ENCODE measurements around the gene CLDN6. TPM values are rescaled to one million over a fixed set of nuclear protein-coding genes. Genes with fewer than 3 reads are reported as not detected.
A peak's percentile ranks its signal among the peaks of the same experiment; 100 is the strongest.
"Not testable (repeated sequence)": the region's sequence is repeated elsewhere in the genome, so short reads cannot be mapped to it uniquely, and the experiment has no call there.

CLDN6 gene
- total and polyA plus RNA-seq, 7 experiments from 2014 or later: not detected

- Histone ChIP-seq H3K4me1 (ENCODE audit: control insufficient read depth in 2 of 2, insufficient read depth in 2 of 2, low read length in 2 of 2) (peaks cover 25 to 46% of the 10 kb centered on the region in 2 donors), H3K9me3 (ENCODE audit: control insufficient read depth in 2 of 3, low read length in 3 of 3) (no peaks in the 10 kb centered on the region), H3K27me3 (ENCODE audit: control insufficient read depth in 2 of 2, insufficient read depth in 2 of 2, low read length in 2 of 2) (no peaks in the 10 kb centered on the region), H3K36me3 (ENCODE audit: control insufficient read depth in 2 of 3, insufficient read depth in 3 of 3, low read length in 3 of 3) (peaks cover 0 to 10% (median 0%) of the 10 kb centered on the region in 3 experiments), H3K4me3 (ENCODE audit: low read length) (no peak overlapping the region), H3K27ac (ENCODE audit: low read depth, low read length) (no peak overlapping the region)
- POLR2A ChIA-PET: interaction anchor here (1.0 to 10.4 kb wide), 14 partner anchors 10 to 111 kb away, joined by 3 to 182 read pairs (median 6); partner anchors contain the start of gene ZNF213
- H3K27ac Mint-ChIP-seq: peak overlapping the region in 4 of 9 donors; percentile 24 to 93 (median 40)
- H3K27me3 Mint-ChIP-seq: no peaks in the 10 kb centered on the region
- no peaks in the 10 kb centered on the region for H3K9me3 Mint-ChIP-seq
- intact Hi-C loops (cut with micrococcal nuclease): loop anchor here (1.0 to 2.0 kb wide), 5 partner anchors 17 to 101 kb away; no protein-coding TSS in a partner anchor
- H3K4me3 Mint-ChIP-seq: peak overlapping the region in 8 of 10 donors; percentile 21 to 94 (median 68)
- CTCF ChIA-PET: interaction anchor here (0.8 to 13.9 kb wide), 9 partner anchors 10 to 101 kb away, joined by 3 to 244 read pairs (median 9); partner anchors contain the start of gene ZNF213
- peaks cover 30 to 58% (median 42%) of the 10 kb centered on the region in 7 donors for H3K4me1 Mint-ChIP-seq
- no peak for ATAC-seq
- no peak for DNase-seq
- H3K36me3 Mint-ChIP-seq: peaks cover 0 to 45% (median 3%) of the 10 kb centered on the region in 5 donors
Observed at GRCh38 chr16:3057181-3058138, 39.5 kb upstream of the CLDN6 start.

GRCh38 chr16:3056336-3057180 is 38.6 kb upstream of the CLDN6 start:
- H3K36me3 Mint-ChIP-seq: peaks cover 0 to 47% (median 3%) of the 10 kb centered on the region in 5 donors
- peak overlapping the region in 5 of 10 donors; percentile 54 to 94 (median 88) for H3K4me3 Mint-ChIP-seq
- ATAC-seq (no peak), DNase-seq (no peak)
- Histone ChIP-seq H3K4me3 (ENCODE audit: low read length) (no peak overlapping the region), H3K4me1 (ENCODE audit: control insufficient read depth in 2 of 2, insufficient read depth in 2 of 2, low read length in 2 of 2) (peaks cover 25 to 46% of the 10 kb centered on the region in 2 donors), H3K36me3 (ENCODE audit: control insufficient read depth in 2 of 3, insufficient read depth in 3 of 3, low read length in 3 of 3) (peaks cover 0 to 10% (median 0%) of the 10 kb centered on the region in 3 experiments), H3K9me3 (ENCODE audit: control insufficient read depth in 2 of 3, low read length in 3 of 3) (no peaks in the 10 kb centered on the region), H3K27ac (ENCODE audit: low read depth, low read length) (no peak overlapping the region), H3K27me3 (ENCODE audit: control insufficient read depth in 2 of 2, insufficient read depth in 2 of 2, low read length in 2 of 2) (no peaks in the 10 kb centered on the region)
- no peaks in the 10 kb centered on the region for H3K27me3 Mint-ChIP-seq
- ChIA-PET POLR2A (interaction anchor here (0.5 to 1.7 kb wide), 3 partner anchors 9 to 112 kb away, joined by 3 to 7 read pairs (median 5); no protein-coding TSS in a partner anchor), CTCF (interaction anchor here (0.7 to 13.9 kb wide), 3 partner anchors 28 to 606 kb away, joined by 3 to 244 read pairs (median 4); partner anchors contain the start of gene ZNF213)
- peak overlapping the region in 2 of 9 donors; percentile 24 to 93 for H3K27ac Mint-ChIP-seq
- intact Hi-C loops (cut with micrococcal nuclease): no loop called here
- H3K9me3 Mint-ChIP-seq: no peaks in the 10 kb centered on the region
- H3K4me1 Mint-ChIP-seq: peaks cover 23 to 60% (median 43%) of the 10 kb centered on the region in 7 donors

DNA sequence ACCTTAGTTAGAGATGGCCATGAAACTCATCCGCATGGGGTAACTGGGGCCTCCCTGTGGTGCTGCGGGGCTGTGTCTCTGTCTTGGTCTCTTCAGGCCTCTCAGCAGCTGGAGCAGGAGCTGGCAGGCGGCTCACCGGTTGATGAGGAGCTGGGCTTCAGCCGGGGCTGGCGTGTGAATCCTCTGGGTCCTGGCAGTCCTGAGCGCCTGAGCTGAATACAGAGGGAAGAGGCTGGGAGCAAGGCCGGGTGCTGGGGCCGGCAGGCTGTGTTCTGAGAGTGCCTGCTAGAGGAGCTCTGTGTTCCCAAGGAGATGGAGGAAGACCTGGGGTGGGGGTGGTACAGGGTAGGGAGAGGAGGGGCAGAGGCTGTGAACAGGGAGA is 37.7 kb upstream of the CLDN6 start:
- not testable (repeated sequence) for DNase-seq
- CTCF ChIA-PET: interaction anchor here (13.9 kb wide), 1 partner anchor 74 kb away, joined by 244 read pairs; the partner anchor contains the start of gene ZNF213
- peak overlapping the region in 4 of 9 donors; percentile 67 to 93 (median 74) for H3K27ac Mint-ChIP-seq

GRCh38 chr16:3054965-3055733 is 37.2 kb upstream of the CLDN6 start:
- H3K27me3 Mint-ChIP-seq: no peaks in the 10 kb centered on the region
- ChIA-PET CTCF (interaction anchor here (13.9 kb wide), 1 partner anchor 75 kb away, joined by 244 read pairs; the partner anchor contains the start of gene ZNF213), POLR2A (interaction anchor here (0.6 to 1.0 kb wide), 3 partner anchors 11 to 37 kb away, joined by 3 read pairs; partner anchors contain the start of gene IL32)
- peaks cover 0 to 57% (median 3%) of the 10 kb centered on the region in 5 donors for H3K36me3 Mint-ChIP-seq
- Histone ChIP-seq H3K27ac (ENCODE audit: low read depth, low read length) (peak overlapping the region; percentile 21), H3K4me1 (ENCODE audit: control insufficient read depth in 2 of 2, insufficient read depth in 2 of 2, low read length in 2 of 2) (peaks cover 25 to 42% of the 10 kb centered on the region in 2 donors), H3K36me3 (ENCODE audit: control insufficient read depth in 2 of 3, insufficient read depth in 3 of 3, low read length in 3 of 3) (peaks cover 0 to 10% (median 0%) of the 10 kb centered on the region in 3 experiments), H3K4me3 (ENCODE audit: low read length) (no peak overlapping the region), H3K27me3 (ENCODE audit: control insufficient read depth in 2 of 2, insufficient read depth in 2 of 2, low read length in 2 of 2) (no peaks in the 10 kb centered on the region), H3K9me3 (ENCODE audit: control insufficient read depth in 2 of 3, low read length in 3 of 3) (no peaks in the 10 kb centered on the region)
- no peaks in the 10 kb centered on the region for H3K9me3 Mint-ChIP-seq
- peak overlapping the region; percentile 2 to 90 (median 62) for H3K4me3 Mint-ChIP-seq
- intact Hi-C loops (cut with micrococcal nuclease): no loop called here
- peaks cover 17 to 67% (median 51%) of the 10 kb centered on the region in 7 donors for H3K4me1 Mint-ChIP-seq
- ATAC-seq (no peak), DNase-seq (no peak)
- H3K27ac Mint-ChIP-seq: peak overlapping the region; percentile 20 to 93 (median 71)

More for the DNA sequence above, 37.7 kb upstream of the CLDN6 start:
- H3K27me3 Mint-ChIP-seq; H3K4me3 ChIP-seq (ENCODE audit: low read length); H3K9me3 ChIP-seq (ENCODE audit: control insufficient read depth in 2 of 3, low read length in 3 of 3); ATAC-seq; H3K9me3 Mint-ChIP-seq; H3K27me3 ChIP-seq (ENCODE audit: control insufficient read depth in 2 of 2, insufficient read depth in 2 of 2, low read length in 2 of 2); intact Hi-C loops (cut with micrococcal nuclease): not testable (repeated sequence)
- Histone ChIP-seq H3K27ac (ENCODE audit: low read depth, low read length) (peak overlapping the region; percentile 21), H3K4me1 (ENCODE audit: control insufficient read depth in 2 of 2, insufficient read depth in 2 of 2, low read length in 2 of 2) (peaks cover 25 to 46% of the 10 kb centered on the region in 2 donors), H3K36me3 (ENCODE audit: control insufficient read depth in 2 of 3, insufficient read depth in 3 of 3, low read length in 3 of 3) (peaks cover 0 to 10% (median 0%) of the 10 kb centered on the region in 3 experiments)
- H3K4me3 Mint-ChIP-seq: peak overlapping the region in 6 of 10 donors; percentile 10 to 90 (median 54)
- peaks cover 0 to 54% (median 3%) of the 10 kb centered on the region in 5 donors for H3K36me3 Mint-ChIP-seq
- peaks cover 23 to 67% (median 51%) of the 10 kb centered on the region in 7 donors for H3K4me1 Mint-ChIP-seq
- POLR2A ChIA-PET: interaction anchor here (1.0 to 1.7 kb wide), 2 partner anchors 8 to 10 kb away, joined by 3 to 5 read pairs; partner anchors contain the start of gene IL32

DNA sequence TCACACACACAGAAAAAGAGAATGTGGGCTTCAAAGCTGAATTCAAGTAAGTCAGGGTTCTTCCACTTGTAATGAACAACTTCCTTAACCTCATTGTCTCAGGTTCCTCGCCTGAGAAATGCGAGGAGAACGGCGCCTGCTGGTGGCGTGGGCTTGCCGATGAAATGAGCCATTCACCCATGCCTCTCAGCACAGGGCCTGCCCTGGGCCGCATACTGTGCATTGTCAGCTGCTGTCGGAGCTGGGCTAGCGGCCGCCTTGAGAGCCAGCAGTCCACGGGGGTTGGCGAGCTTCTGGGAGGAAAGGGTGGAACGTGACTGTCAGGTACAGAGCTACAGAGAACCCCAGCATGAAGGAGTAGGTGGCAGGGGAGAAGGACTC is 35.3 kb upstream of the CLDN6 start:
- Mint-ChIP-seq H3K4me3 (peak overlapping the region in 2 of 10 donors; percentile 18 to 70), H3K36me3 (peaks cover 0 to 59% (median 3%) of the 10 kb centered on the region in 5 donors), H3K27ac (peak overlapping the region in 2 of 9 donors; percentile 34 to 62), H3K4me1 (peaks cover 16 to 69% (median 48%) of the 10 kb centered on the region in 7 donors)
- CTCF ChIA-PET; DNase-seq; H3K27ac ChIP-seq (ENCODE audit: low read depth, low read length); intact Hi-C loops (cut with micrococcal nuclease); H3K9me3 ChIP-seq (ENCODE audit: control insufficient read depth in 2 of 3, low read length in 3 of 3); H3K9me3 Mint-ChIP-seq; H3K27me3 Mint-ChIP-seq; H3K27me3 ChIP-seq (ENCODE audit: control insufficient read depth in 2 of 2, insufficient read depth in 2 of 2, low read length in 2 of 2); H3K4me3 ChIP-seq (ENCODE audit: low read length); POLR2A ChIA-PET; H3K36me3 ChIP-seq (ENCODE audit: control insufficient read depth in 2 of 3, insufficient read depth in 3 of 3, low read length in 3 of 3): not testable (repeated sequence)
- peak; percentile 31 for ATAC-seq
- H3K4me1 ChIP-seq (ENCODE audit: control insufficient read depth in 2 of 2, insufficient read depth in 2 of 2, low read length in 2 of 2): peaks cover 17 to 34% of the 10 kb centered on the region in 2 donors
